ENCODE data around the gene GSE1. TPM values are rescaled to one million over a fixed set of nuclear protein-coding genes. Genes with fewer than 3 reads are reported as not detected.

The GSE1 gene
- total RNA-seq, 1 donor from 2014 or later, result 80.8 TPM

DNA sequence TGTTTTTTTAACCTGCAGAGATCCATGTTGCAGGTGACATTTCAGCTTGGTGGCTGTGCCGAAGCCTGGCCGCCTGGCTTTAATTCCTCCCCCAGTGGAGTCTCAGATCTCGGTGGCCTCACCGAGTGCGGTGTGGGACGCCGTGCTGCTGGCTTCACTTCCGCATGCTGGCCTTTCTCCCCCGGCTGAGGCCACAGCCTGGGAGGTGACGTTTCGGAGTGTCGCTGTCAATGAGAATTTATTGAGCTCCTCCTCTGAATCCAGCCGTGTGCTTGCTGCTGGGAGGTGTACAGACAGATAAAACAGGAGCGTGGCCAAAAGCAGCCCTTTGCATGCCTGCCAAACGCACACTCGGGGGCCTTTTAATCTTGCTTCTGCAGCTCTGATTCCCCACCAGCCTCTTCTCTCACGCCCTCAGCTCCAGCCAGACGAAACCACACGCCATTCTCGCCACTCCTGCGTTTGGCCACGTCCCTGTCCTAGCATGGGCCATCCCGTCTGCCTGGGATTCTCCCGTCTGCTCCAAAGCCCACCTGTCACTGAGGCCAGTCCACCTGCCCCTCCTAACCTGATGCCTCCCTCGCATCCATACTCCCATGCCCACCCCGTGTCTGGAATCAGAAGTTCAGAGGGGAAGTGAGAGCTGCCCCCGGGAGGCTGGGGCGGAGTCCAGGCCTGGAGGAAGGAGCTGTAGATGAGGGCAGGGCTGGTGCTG, 3.6 kb downstream of the GSE1 start:
- peaks cover 76% of the 10 kb centered on the region for H3K4me1 ChIP-seq
- DNase-seq (ENCODE audit: extremely low spot score in 2 of 2), result no peak
- peak overlapping the region; percentile 2 to 10 for H3K4me3 ChIP-seq
- no peaks in the 10 kb centered on the region for H3K36me3 ChIP-seq
- TF ChIP-seq, protein P1, sequence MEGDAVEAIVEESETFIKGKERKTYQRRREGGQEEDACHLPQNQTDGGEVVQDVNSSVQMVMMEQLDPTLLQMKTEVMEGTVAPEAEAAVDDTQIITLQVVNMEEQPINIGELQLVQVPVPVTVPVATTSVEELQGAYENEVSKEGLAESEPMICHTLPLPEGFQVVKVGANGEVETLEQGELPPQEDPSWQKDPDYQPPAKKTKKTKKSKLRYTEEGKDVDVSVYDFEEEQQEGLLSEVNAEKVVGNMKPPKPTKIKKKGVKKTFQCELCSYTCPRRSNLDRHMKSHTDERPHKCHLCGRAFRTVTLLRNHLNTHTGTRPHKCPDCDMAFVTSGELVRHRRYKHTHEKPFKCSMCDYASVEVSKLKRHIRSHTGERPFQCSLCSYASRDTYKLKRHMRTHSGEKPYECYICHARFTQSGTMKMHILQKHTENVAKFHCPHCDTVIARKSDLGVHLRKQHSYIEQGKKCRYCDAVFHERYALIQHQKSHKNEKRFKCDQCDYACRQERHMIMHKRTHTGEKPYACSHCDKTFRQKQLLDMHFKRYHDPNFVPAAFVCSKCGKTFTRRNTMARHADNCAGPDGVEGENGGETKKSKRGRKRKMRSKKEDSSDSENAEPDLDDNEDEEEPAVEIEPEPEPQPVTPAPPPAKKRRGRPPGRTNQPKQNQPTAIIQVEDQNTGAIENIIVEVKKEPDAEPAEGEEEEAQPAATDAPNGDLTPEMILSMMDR (IDR thresholded peaks at IDR 0.05), result no peak
- TF ChIP-seq POLR2AphosphoS5 (IDR thresholded peaks at IDR 0.05; ENCODE audit: insufficient read depth in 1 of 2, low read depth in 1 of 2), result peak in 1 of 2 donors; percentile 11
- TF ChIP-seq POLR2A (IDR thresholded peaks at IDR 0.05), result no peak
- no peaks in the 10 kb centered on the region for H3K9me3 ChIP-seq
- H3K27me3 ChIP-seq, result no peaks in the 10 kb centered on the region
- intact Hi-C loops (cut with DNase I), result loop anchor here (10.0 kb wide), 1 partner anchor 292 kb away; no protein-coding TSS in a partner anchor
- H3K27ac ChIP-seq, result peak overlapping the region; percentile 84

DNA sequence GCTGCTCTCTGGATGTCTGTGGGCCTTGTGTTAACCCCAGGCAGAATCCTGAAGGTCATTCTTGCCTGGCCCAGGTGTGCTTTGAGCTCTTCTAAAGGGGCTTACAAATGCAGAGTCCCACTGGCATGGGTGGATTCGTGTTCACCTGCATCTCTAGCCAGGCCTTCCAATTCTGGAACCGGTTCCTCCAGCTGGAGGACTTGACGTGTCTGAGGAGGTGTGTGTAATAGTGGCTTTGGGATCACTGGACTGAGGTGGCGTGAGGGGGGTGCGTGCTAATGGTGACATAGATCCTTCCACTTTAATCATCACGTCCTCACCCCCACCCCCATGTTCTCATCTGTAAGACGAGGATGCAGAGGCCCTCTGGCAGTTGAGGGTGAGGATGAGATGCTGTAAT, 4.8 kb downstream of the GSE1 start:
- Histone ChIP-seq H3K27ac (no peak overlapping the region), H3K27me3 (no peaks in the 10 kb centered on the region), H3K9me3 (no peaks in the 10 kb centered on the region), H3K36me3 (no peaks in the 10 kb centered on the region), H3K4me1 (peaks cover 75% of the 10 kb centered on the region), H3K4me3 (no peak overlapping the region)
- DNase-seq (ENCODE audit: extremely low spot score in 2 of 2), result no peak
- intact Hi-C loops (cut with DNase I), result loop anchor here (10.0 kb wide), 1 partner anchor 293 kb away; no protein-coding TSS in a partner anchor
- TF ChIP-seq POLR2A (IDR thresholded peaks at IDR 0.05) (no peak), POLR2AphosphoS5 (IDR thresholded peaks at IDR 0.05; ENCODE audit: insufficient read depth in 1 of 2, low read depth in 1 of 2) (no peak)
- TF ChIP-seq, protein P1 (IDR thresholded peaks at IDR 0.05), result no peak

DNA sequence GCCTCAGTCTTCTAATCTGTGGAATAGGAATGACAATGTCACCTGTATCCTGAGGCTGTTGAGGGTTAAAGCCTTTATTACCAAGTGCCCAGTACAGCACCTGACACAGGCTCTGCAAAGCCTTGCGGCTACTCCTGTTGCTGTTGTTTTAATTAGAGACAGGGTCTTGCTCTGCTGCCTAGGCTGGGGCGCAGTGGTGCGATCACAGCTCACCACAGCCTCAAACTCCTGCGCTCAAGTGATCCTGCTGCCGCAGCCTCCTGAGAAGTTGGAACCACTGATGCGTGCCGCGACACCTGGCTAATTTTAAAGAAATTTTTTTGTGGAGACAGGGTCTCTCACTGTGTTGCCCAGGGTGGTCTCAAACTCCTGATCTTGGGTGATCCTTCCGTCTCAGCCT, 5.4 kb downstream of the GSE1 start:
- Histone ChIP-seq H3K9me3 (no peaks in the 10 kb centered on the region), H3K27ac (no peak overlapping the region), H3K4me1 (peaks cover 76% of the 10 kb centered on the region), H3K4me3 (no peak overlapping the region), H3K27me3 (no peaks in the 10 kb centered on the region), H3K36me3 (no peaks in the 10 kb centered on the region)
- intact Hi-C loops (cut with DNase I), result loop anchor here (10.0 kb wide), 1 partner anchor 294 kb away; no protein-coding TSS in a partner anchor
- no peak for TF ChIP-seq POLR2AphosphoS5 (IDR thresholded peaks at IDR 0.05; ENCODE audit: insufficient read depth in 1 of 2, low read depth in 1 of 2)
- TF ChIP-seq POLR2A (IDR thresholded peaks at IDR 0.05), result no peak
- TF ChIP-seq, protein P1 (IDR thresholded peaks at IDR 0.05), result no peak
- no peak for DNase-seq (ENCODE audit: extremely low spot score in 2 of 2)

DNA sequence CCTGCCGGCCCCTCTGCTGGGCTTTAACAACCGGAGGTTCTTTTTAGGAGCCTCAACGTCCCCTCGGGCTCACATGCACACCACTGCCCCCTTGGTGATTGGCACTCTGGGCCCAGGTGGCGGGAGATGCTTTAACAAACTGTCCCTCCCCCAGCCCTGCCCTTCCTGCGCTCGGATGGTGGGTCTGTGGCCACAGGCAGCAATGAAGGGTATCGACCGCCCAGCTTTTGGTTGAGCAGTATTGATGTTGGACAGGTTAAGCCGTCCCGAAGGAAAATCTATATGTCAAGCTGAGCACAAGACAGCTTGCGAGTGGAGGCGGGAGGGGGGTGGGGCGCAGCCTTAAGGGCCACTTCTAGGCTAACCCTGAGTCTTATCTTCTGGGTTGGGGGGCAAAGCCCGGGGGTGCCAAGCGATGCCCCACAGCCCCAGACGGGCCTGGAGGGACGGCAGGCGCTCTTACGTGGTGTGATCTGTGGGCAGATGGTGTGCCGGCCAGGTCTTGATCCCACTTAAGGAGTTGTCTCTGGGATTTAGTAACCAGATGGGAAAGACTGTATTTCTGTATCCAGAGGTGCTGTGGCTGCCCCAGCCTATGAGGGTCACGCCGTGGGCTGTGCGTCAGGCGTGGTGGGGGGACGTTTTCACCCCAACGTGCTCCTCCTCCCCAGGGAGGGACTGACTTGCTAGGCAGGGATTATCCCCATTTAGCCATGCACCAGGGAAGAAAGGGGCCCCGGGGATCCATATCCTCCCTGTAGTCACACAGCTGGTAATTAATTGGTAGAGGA, 6.2 kb downstream of the GSE1 start:
- H3K4me3 ChIP-seq, result no peak overlapping the region
- TF ChIP-seq, protein P1 (IDR thresholded peaks at IDR 0.05), result no peak
- no peak for TF ChIP-seq POLR2A (IDR thresholded peaks at IDR 0.05)
- no peak for TF ChIP-seq POLR2AphosphoS5 (IDR thresholded peaks at IDR 0.05; ENCODE audit: insufficient read depth in 1 of 2, low read depth in 1 of 2)
- no peaks in the 10 kb centered on the region for H3K27me3 ChIP-seq
- no peak overlapping the region for H3K27ac ChIP-seq
- H3K36me3 ChIP-seq, result no peaks in the 10 kb centered on the region
- intact Hi-C loops (cut with DNase I), result loop anchor here (10.0 kb wide), 1 partner anchor 294 kb away; no protein-coding TSS in a partner anchor
- H3K9me3 ChIP-seq, result no peaks in the 10 kb centered on the region
- no peak for DNase-seq (ENCODE audit: extremely low spot score in 2 of 2)
- peaks cover 68% of the 10 kb centered on the region for H3K4me1 ChIP-seq
